Measurements from ENCODE around the gene CYP39A1. TPM values are rescaled to one million over a fixed set of nuclear protein-coding genes. Genes with fewer than 3 reads are reported as not detected.

CYP39A1 gene
- total and polyA plus RNA-seq, 2 experiments from 2014 or later: 1.5 to 3.5 TPM

- Mint-ChIP-seq H3K36me3 (ENCODE audit: low read depth) (no peaks in the 10 kb centered on the region), H3K4me1 (peaks cover 17% of the 10 kb centered on the region), H3K27me3 (ENCODE audit: insufficient read depth, low read depth, poor library complexity) (peaks cover 7% of the 10 kb centered on the region), H3K9me3 (no peaks in the 10 kb centered on the region), H3K27ac (no peak overlapping the region), H3K4me3 (no peak overlapping the region)
- H3K4me1 ChIP-seq (ENCODE audit: insufficient read depth): peaks cover 20% of the 10 kb centered on the region
- ATAC-seq (no peak), DNase-seq (ENCODE audit: low spot score) (no peak)
- no peaks in the 10 kb centered on the region for H4K20me1 ChIP-seq (replicated peaks; ENCODE audit: insufficient read depth)
- no peaks in the 10 kb centered on the region for H3K9me2 ChIP-seq (ENCODE audit: insufficient read depth)
- H3K27ac ChIP-seq (ENCODE audit: low read depth): no peak overlapping the region
- TF ChIP-seq, protein P1, sequence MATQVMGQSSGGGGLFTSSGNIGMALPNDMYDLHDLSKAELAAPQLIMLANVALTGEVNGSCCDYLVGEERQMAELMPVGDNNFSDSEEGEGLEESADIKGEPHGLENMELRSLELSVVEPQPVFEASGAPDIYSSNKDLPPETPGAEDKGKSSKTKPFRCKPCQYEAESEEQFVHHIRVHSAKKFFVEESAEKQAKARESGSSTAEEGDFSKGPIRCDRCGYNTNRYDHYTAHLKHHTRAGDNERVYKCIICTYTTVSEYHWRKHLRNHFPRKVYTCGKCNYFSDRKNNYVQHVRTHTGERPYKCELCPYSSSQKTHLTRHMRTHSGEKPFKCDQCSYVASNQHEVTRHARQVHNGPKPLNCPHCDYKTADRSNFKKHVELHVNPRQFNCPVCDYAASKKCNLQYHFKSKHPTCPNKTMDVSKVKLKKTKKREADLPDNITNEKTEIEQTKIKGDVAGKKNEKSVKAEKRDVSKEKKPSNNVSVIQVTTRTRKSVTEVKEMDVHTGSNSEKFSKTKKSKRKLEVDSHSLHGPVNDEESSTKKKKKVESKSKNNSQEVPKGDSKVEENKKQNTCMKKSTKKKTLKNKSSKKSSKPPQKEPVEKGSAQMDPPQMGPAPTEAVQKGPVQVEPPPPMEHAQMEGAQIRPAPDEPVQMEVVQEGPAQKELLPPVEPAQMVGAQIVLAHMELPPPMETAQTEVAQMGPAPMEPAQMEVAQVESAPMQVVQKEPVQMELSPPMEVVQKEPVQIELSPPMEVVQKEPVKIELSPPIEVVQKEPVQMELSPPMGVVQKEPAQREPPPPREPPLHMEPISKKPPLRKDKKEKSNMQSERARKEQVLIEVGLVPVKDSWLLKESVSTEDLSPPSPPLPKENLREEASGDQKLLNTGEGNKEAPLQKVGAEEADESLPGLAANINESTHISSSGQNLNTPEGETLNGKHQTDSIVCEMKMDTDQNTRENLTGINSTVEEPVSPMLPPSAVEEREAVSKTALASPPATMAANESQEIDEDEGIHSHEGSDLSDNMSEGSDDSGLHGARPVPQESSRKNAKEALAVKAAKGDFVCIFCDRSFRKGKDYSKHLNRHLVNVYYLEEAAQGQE (IDR thresholded peaks at IDR 0.05; ENCODE audit: unreplicated experiment): no peak
- TF ChIP-seq, protein P2, sequence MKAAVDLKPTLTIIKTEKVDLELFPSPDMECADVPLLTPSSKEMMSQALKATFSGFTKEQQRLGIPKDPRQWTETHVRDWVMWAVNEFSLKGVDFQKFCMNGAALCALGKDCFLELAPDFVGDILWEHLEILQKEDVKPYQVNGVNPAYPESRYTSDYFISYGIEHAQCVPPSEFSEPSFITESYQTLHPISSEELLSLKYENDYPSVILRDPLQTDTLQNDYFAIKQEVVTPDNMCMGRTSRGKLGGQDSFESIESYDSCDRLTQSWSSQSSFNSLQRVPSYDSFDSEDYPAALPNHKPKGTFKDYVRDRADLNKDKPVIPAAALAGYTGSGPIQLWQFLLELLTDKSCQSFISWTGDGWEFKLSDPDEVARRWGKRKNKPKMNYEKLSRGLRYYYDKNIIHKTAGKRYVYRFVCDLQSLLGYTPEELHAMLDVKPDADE (IDR thresholded peaks at IDR 0.05): no peak
- TF ChIP-seq CTCF (conservative IDR thresholded peaks at IDR 0.05; ENCODE audit: low read depth in 2 of 2) (no peak), NANOG (IDR thresholded peaks at IDR 0.05; ENCODE audit: borderline replicate concordance) (no peak), EZH2 (IDR thresholded peaks at IDR 0.05; ENCODE audit: low read depth, unreplicated experiment) (no peak), ZNF331 (CRISPR knock-in tag; IDR thresholded peaks at IDR 0.05; ENCODE audit: low read depth) (no peak), ZNF114 (CRISPR knock-in tag; IDR thresholded peaks at IDR 0.05) (no peak), JUNB (IDR thresholded peaks at IDR 0.05; ENCODE audit: unreplicated experiment) (no peak), POLR2AphosphoS5 (IDR thresholded peaks at IDR 0.05; ENCODE audit: low read depth) (no peak), STAT1 (IDR thresholded peaks at IDR 0.05; ENCODE audit: unreplicated experiment) (no peak)
- TF ChIP-seq, protein P3, sequence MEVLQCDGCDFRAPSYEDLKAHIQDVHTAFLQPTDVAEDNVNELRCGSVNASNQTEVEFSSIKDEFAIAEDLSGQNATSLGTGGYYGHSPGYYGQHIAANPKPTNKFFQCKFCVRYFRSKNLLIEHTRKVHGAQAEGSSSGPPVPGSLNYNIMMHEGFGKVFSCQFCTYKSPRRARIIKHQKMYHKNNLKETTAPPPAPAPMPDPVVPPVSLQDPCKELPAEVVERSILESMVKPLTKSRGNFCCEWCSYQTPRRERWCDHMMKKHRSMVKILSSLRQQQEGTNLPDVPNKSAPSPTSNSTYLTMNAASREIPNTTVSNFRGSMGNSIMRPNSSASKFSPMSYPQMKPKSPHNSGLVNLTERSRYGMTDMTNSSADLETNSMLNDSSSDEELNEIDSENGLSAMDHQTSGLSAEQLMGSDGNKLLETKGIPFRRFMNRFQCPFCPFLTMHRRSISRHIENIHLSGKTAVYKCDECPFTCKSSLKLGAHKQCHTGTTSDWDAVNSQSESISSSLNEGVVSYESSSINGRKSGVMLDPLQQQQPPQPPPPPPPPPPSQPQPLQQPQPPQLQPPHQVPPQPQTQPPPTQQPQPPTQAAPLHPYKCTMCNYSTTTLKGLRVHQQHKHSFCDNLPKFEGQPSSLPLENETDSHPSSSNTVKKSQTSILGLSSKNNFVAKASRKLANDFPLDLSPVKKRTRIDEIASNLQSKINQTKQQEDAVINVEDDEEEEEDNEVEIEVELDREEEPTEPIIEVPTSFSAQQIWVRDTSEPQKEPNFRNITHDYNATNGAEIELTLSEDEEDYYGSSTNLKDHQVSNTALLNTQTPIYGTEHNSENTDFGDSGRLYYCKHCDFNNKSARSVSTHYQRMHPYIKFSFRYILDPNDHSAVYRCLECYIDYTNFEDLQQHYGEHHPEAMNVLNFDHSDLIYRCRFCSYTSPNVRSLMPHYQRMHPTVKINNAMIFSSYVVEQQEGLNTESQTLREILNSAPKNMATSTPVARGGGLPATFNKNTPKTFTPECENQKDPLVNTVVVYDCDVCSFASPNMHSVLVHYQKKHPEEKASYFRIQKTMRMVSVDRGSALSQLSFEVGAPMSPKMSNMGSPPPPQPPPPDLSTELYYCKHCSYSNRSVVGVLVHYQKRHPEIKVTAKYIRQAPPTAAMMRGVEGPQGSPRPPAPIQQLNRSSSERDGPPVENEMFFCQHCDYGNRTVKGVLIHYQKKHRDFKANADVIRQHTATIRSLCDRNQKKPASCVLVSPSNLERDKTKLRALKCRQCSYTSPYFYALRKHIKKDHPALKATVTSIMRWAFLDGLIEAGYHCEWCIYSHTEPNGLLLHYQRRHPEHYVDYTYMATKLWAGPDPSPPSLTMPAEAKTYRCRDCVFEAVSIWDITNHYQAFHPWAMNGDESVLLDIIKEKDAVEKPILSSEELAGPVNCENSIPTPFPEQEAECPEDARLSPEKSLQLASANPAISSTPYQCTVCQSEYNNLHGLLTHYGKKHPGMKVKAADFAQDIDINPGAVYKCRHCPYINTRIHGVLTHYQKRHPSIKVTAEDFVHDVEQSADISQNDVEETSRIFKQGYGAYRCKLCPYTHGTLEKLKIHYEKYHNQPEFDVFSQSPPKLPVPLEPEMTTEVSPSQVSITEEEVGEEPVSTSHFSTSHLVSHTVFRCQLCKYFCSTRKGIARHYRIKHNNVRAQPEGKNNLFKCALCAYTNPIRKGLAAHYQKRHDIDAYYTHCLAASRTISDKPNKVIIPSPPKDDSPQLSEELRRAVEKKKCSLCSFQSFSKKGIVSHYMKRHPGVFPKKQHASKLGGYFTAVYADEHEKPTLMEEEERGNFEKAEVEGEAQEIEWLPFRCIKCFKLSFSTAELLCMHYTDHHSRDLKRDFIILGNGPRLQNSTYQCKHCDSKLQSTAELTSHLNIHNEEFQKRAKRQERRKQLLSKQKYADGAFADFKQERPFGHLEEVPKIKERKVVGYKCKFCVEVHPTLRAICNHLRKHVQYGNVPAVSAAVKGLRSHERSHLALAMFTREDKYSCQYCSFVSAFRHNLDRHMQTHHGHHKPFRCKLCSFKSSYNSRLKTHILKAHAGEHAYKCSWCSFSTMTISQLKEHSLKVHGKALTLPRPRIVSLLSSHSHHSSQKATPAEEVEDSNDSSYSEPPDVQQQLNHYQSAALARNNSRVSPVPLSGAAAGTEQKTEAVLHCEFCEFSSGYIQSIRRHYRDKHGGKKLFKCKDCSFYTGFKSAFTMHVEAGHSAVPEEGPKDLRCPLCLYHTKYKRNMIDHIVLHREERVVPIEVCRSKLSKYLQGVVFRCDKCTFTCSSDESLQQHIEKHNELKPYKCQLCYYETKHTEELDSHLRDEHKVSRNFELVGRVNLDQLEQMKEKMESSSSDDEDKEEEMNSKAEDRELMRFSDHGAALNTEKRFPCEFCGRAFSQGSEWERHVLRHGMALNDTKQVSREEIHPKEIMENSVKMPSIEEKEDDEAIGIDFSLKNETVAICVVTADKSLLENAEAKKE (CRISPR knock-in tag; IDR thresholded peaks at IDR 0.05): no peak
- no peaks in the 10 kb centered on the region for H3K27me3 ChIP-seq (ENCODE audit: insufficient read depth)
- no peak overlapping the region for H3K4me3 ChIP-seq
- H3K4me2 ChIP-seq: no peak overlapping the region
- no peaks in the 10 kb centered on the region for H3K79me2 ChIP-seq (replicated peaks; ENCODE audit: insufficient read depth)
- no peaks in the 10 kb centered on the region for H3K36me3 ChIP-seq (ENCODE audit: insufficient read depth)
- H2AFZ ChIP-seq: no peak overlapping the region
- H3F3A ChIP-seq (replicated peaks; ENCODE audit: low read depth): no peaks in the 10 kb centered on the region
These were observed 127.0 kb downstream of the CYP39A1 start for GRCh38 chr6:46525583-46525982.
